A549 treated with AZD2906 at 1 μM for 4 hours (cell line): ENCODE measurements around the gene TRIM41. TPM values are rescaled to one million over a fixed set of nuclear protein-coding genes. Genes with fewer than 3 reads are reported as not detected.

Experiments used
- total RNA-seq: library from RNA; stranded (reverse); fragments of 200-300 nt; extraction: Qiagen RNA extraction; gene quantifications from 5 replicates; pipeline ENCODE4 v1.2.3, GENCODE V29; 2022

TRIM41 gene
- total RNA-seq, result 21.3 to 28.0 TPM (median 27.3 TPM) in 5 replicates

DNA sequence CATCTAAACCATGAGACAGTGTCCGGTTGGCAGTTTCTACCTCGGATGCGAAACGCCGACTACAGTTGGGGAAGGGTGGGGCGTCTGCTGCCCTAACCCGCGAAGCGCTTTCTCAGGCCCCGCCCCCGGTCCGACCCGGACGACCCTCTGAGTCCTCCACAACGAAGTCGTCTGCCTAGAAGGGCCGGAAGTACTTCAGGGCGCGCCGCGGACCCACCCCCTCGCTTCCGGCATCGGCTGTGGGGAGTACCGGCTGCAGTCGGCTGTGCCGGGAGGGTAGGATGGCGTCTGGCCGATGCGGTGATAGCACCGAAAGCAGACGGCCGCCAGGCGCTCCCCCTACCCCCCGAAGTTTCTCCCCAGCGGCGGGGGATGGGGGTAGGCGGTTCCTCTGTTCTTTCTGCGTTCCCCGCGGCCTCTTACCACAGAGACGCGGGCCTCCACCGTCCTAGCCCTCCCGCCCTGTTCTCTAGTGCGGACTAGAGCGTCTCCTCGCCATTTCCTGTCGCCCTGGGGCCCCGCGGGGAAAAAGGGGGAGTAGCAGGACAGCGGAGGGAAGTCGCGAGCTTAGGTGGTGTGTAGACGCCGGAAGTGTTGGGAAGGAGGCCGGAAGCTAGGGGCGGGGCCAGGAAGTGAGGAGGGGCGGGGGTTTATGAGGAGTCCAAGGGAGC, at the start of gene TRIM41:
Gene TRIM41, plus strand, starts transcription at position 224 of the 671 bp plus-strand sequence. CDS start 719 bp downstream, outside the sequence.

DNA sequence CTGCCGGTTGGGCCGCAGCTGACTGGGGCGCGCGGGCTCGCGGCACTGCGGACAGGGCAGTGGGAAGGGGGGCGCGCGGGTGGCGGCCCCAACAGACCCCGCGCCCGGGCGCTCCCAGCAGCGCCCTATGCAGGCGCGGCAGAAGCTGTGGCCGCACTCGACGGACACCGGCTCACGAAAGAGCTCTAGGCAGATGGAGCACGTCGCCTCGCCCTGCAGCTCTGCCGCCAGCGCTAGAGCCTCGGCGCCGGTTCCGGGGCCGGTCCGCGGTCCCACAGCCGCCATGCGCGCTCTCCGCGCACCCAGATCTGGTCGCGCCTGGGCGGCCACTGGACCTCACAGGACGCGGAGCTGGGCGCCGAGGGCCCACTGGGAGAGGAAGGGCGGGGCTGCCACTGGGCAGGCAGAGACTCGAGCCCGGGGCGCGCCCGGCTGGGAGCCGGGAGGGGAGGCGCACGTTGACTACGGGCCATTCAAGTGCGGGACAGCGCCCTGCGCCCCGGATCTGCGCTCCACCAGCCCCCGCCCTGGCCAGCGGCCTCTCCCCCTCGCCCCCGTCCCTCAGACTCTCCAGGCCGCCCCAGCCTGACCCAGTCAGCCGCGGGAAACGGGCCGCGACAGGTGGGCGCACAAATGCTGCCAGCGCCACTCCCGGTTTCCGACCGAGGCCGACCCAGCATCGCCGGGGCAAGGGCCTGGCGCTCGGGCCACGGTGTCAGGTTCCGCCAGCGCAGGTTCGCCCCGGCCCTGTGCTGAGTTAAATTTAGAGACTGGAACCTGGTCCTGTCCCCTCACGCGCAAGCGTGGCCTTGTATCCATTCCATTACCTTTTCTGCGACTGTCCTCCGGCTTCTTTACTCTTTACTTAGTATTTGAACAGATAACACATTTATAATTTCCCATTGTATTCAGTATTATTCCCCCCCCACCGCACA, 18.0 kb upstream of the TRIM41 start, which contains the start of gene TRIM7:
Gene TRIM7, minus strand, starts transcription at position 371 of the 935 bp plus-strand sequence. Its CDS starts 86 bp downstream, at position 285.

DNA sequence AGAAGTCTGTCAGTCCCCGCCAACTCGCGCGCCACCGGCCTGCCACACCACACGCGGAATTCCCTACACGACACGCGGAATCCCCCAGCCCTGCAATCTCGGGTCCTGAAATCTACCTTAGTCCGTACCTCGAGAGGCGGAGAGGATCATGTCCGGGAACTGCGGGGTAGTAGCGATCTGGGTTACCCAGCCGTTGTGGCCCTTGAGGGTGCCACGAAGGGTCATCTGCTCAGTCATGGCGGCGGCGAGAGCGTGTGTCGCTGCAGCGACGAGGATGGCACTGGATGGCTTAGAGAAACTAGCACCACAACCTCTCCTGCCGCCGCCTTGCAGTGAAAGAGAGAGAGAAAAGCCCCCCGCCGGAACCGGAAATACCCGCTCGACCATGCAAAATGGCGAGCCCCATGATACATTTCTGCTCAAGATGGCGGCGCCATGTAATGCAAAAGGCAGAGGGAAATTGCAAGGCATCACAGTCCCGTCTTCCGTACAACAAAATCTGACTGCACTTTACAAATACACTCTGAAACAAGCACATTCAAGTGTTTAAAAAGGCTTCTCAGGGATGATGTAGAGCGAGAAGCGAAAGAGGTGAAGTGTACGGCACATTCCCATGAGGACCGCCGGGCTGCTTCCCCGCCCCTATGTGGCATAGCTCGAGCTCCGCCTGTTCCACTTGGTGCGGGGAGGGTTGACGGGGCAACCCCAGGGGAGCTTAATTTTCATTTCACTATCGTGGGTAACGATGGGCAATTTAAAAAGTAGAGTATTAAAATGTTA, 20.7 kb downstream of the TRIM41 start, which contains the start of gene RACK1:
Gene RACK1, minus strand, starts transcription at position 343 of the 780 bp plus-strand sequence. Its CDS starts 106 bp downstream, at position 237.

DNA sequence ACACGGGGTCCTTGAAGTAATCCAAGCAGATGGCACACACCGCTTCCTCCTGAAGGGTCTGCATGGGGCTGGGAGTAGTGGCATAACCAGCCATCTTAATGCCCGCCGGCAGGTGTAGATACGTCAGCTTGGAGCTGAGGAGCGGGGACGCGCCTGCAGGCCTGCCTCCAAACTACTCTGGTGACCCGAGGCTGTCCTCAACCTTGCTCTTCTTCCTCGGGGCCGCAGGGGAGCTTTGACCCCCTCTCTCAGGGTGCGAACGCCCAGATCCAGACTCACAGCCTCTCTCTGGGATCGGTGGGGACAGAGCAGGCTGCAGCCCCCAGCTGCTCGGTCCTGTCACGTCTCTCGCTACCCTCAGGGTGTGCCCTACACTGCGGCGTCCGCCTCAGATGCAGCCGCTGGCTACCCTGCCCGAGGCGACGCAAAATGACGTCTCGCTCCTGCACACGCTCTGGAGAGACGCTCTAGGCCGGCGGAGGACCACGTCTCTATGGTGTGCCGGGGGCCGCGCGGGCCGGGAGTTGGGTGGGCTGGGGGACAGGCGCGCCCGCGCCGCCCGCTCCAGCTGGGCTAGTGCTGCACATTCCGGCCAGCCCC, 37.7 kb downstream of the TRIM41 start, which contains the start of gene TRIM52:
Gene TRIM52, minus strand, starts transcription at position 424 of the 600 bp plus-strand sequence. Its CDS starts 330 bp downstream, at position 94.

Other genes starting within 250 kb of the TRIM41 start
- not detected in 5 replicates for gene BTNL3, start 234.4 kb upstream of the TRIM41 start, total RNA-seq
- 0.70 to 1.1 TPM (median 0.84 TPM) in 5 replicates for gene BTNL9, start 183.0 kb upstream of the TRIM41 start, total RNA-seq
- gene OR2V1, start 92.1 kb upstream of the TRIM41 start, total RNA-seq, result not detected in 5 replicates
- gene OR2V2, start 75.7 kb upstream of the TRIM41 start, total RNA-seq, result not detected in 5 replicates
- gene TRIM7, start 18.1 kb upstream of the TRIM41 start, total RNA-seq, result 25.9 to 43.9 TPM (median 40.4 TPM) in 5 replicates
- 3,364 to 3,884 TPM (median 3,410 TPM) in 5 replicates for gene RACK1, start 20.6 kb downstream of the TRIM41 start, total RNA-seq
- gene TRIM52, start 37.9 kb downstream of the TRIM41 start, total RNA-seq, result 5.2 to 7.2 TPM (median 5.5 TPM) in 5 replicates
- gene OR4F3, start 144.0 kb downstream of the TRIM41 start, total RNA-seq, result not detected in 5 replicates